CD4-positive, alpha-beta memory T cell (primary cell): ENCODE data around the gene RGS7BP. TPM values are rescaled to one million over a fixed set of nuclear protein-coding genes. Genes with fewer than 3 reads are reported as not detected.

Experiments
- CTCF ChIA-PET: fragments of 350-600 bp; sonication (Branson Sonifier 250); formaldehyde crosslinking; loops from one replicate; lab custom pipeline; 2021; ENCODE audit warnings: inconsistent platforms; ENCODE audit not compliant: partially characterized antibody; lab: Charles Lee
- POLR2A ChIA-PET: fragments of 350-600 bp; sonication (Branson Sonifier 250); formaldehyde crosslinking; loops from one replicate; lab custom pipeline; 2021; ENCODE audit not compliant: partially characterized antibody; lab: Charles Lee
- DNase-seq, 5 donors: peaks; one replicate each; pipeline versions ENCODE4 v3.0.0 to v3.0.0-alpha.2; 2020 to 2022; ENCODE audit warnings: mixed read lengths in 1 of 5
- H3K27ac ChIP-seq: one replicate; pipeline ENCODE4 v1.7.0; 2013; ENCODE audit warnings: low read depth, low read length
- H3K27me3 ChIP-seq: 2 replicates; pipeline ENCODE4 v1.7.0; 2013; ENCODE audit warnings: mild to moderate bottlenecking, low read length, moderate library complexity; ENCODE audit not compliant: insufficient read depth
- H3K36me3 ChIP-seq: 2 replicates; pipeline ENCODE4 v1.7.0; 2013; ENCODE audit warnings: mild to moderate bottlenecking, low read length, moderate library complexity; ENCODE audit not compliant: insufficient read depth
- H3K4me1 ChIP-seq: 2 replicates; pipeline ENCODE4 v1.7.0; 2013; ENCODE audit warnings: mild to moderate bottlenecking, low read length, moderate library complexity; ENCODE audit not compliant: insufficient read depth
- H3K4me3 ChIP-seq, 2 donors: one replicate each; pipeline ENCODE4 v1.7.0; 2013; ENCODE audit warnings: low read length in 2 of 2, mild to moderate bottlenecking in 1 of 2
- H3K9me3 ChIP-seq, 2 donors: one replicate each; pipeline ENCODE4 v1.7.0; 2013; ENCODE audit warnings: low read length in 2 of 2, control low read depth in 1 of 2; ENCODE audit not compliant: control insufficient read depth in 1 of 2
- H3K27ac Mint-ChIP-seq, 7 donors: one replicate each; pipeline ENCODE4 v1.8.0; 2020 to 2021; ENCODE audit warnings: mixed read lengths in 7 of 7, mild to moderate bottlenecking in 6 of 7, inconsistent platforms in 3 of 7, moderate library complexity in 3 of 7
- H3K27me3 Mint-ChIP-seq, 2 donors: one replicate each; pipeline ENCODE4 v1.8.0; 2020 to 2021; ENCODE audit warnings: mixed read lengths in 2 of 2
- H3K36me3 Mint-ChIP-seq, 2 donors: one replicate each; pipeline ENCODE4 v1.8.0; 2020 to 2021; ENCODE audit warnings: mixed read lengths in 2 of 2, inconsistent platforms in 1 of 2, mild to moderate bottlenecking in 1 of 2
- H3K4me1 Mint-ChIP-seq, 4 donors: one replicate each; pipeline ENCODE4 v1.8.0; 2020 to 2021; ENCODE audit warnings: mixed read lengths in 4 of 4, mild to moderate bottlenecking in 1 of 4
- H3K4me3 Mint-ChIP-seq, 8 donors: one replicate each; pipeline ENCODE4 v1.8.0; 2020 to 2021; ENCODE audit warnings: mixed read lengths in 8 of 8, mild to moderate bottlenecking in 7 of 8, moderate library complexity in 6 of 8, inconsistent platforms in 3 of 8
- H3K9me3 Mint-ChIP-seq, 8 donors: one replicate each; pipeline ENCODE4 v1.8.0; 2020 to 2021; ENCODE audit warnings: mixed read lengths in 8 of 8, mild to moderate bottlenecking in 5 of 8, inconsistent platforms in 3 of 8, moderate library complexity in 1 of 8
- intact Hi-C: fragments of 100-400 bp; cut with micrococcal nuclease; formaldehyde crosslinking; loops from one replicate; pipeline ENCODE4 v1.15.1; 2023
- polyA plus RNA-seq, 2 donors: library from polyadenylated mRNA; unstranded; fragments of 300-500 nt; fragmentation: Illumina TruSeq; gene quantifications; one replicate each; pipeline ENCODE4 v1.2.3, GENCODE V29; 2021
- total RNA-seq, 2 experiments: library from RNA; stranded (reverse); gene quantifications; one replicate each; pipeline ENCODE4 v1.2.3, GENCODE V29; 2021

RGS7BP gene
- total and polyA plus RNA-seq, 4 experiments from 2014 or later = not detected

GRCh38 chr5:64576250-64576649 is 70.4 kb downstream of the RGS7BP start:
- H3K27ac ChIP-seq = no peak overlapping the region
- no peaks in the 10 kb centered on the region for H3K4me1 ChIP-seq
- no peaks in the 10 kb centered on the region for H3K4me1 Mint-ChIP-seq
- DNase-seq = no peak
- H3K9me3 ChIP-seq = no peaks in the 10 kb centered on the region
- no peaks in the 10 kb centered on the region for H3K36me3 Mint-ChIP-seq
- CTCF ChIA-PET = no interaction called here
- no peaks in the 10 kb centered on the region for H3K36me3 ChIP-seq
- no peak overlapping the region for H3K4me3 Mint-ChIP-seq
- POLR2A ChIA-PET = no interaction called here
- H3K27me3 Mint-ChIP-seq = peaks cover 7 to 14% of the 10 kb centered on the region in 2 donors
- peaks cover 0 to 2% (median 0%) of the 10 kb centered on the region in 8 donors for H3K9me3 Mint-ChIP-seq
- H3K27me3 ChIP-seq = no peaks in the 10 kb centered on the region
- intact Hi-C loops = no loop called here
- H3K27ac Mint-ChIP-seq = no peak overlapping the region
- H3K4me3 ChIP-seq = no peak overlapping the region

GRCh38 chr5:64585646-64586045 is 79.8 kb downstream of the RGS7BP start:
- Mint-ChIP-seq H3K4me3 (no peak overlapping the region), H3K36me3 (no peaks in the 10 kb centered on the region), H3K4me1 (peaks cover 0 to 2% (median 0%) of the 10 kb centered on the region in 4 donors), H3K27me3 (peaks cover 7 to 12% of the 10 kb centered on the region in 2 donors), H3K9me3 (peaks cover 0 to 3% (median 0%) of the 10 kb centered on the region in 8 donors), H3K27ac (no peak overlapping the region)
- Histone ChIP-seq H3K27ac (no peak overlapping the region), H3K4me3 (no peak overlapping the region), H3K4me1 (no peaks in the 10 kb centered on the region), H3K27me3 (no peaks in the 10 kb centered on the region), H3K9me3 (no peaks in the 10 kb centered on the region), H3K36me3 (no peaks in the 10 kb centered on the region)
- intact Hi-C loops = no loop called here
- DNase-seq = no peak
- ChIA-PET CTCF (no interaction called here), POLR2A (no interaction called here)

- H3K9me3 Mint-ChIP-seq = peaks cover 0 to 2% (median 0%) of the 10 kb centered on the region in 8 donors
- no peak overlapping the region for H3K27ac Mint-ChIP-seq
- Histone ChIP-seq H3K36me3 (no peaks in the 10 kb centered on the region), H3K4me1 (no peaks in the 10 kb centered on the region), H3K9me3 (no peaks in the 10 kb centered on the region), H3K27me3 (no peaks in the 10 kb centered on the region), H3K4me3 (no peak overlapping the region), H3K27ac (no peak overlapping the region)
- POLR2A ChIA-PET = no interaction called here
- DNase-seq = no peak
- CTCF ChIA-PET = no interaction called here
- no peak overlapping the region for H3K4me3 Mint-ChIP-seq
- H3K4me1 Mint-ChIP-seq = peaks cover 0 to under 1% (median 0%) of the 10 kb centered on the region in 4 donors
- intact Hi-C loops = no loop called here
- H3K27me3 Mint-ChIP-seq = peaks cover 7 to 12% of the 10 kb centered on the region in 2 donors
- no peaks in the 10 kb centered on the region for H3K36me3 Mint-ChIP-seq
These were observed 81.6 kb downstream of the RGS7BP start for GRCh38 chr5:64587370-64587769.

- POLR2A ChIA-PET = no interaction called here
- Histone ChIP-seq H3K4me3 (no peak overlapping the region), H3K36me3 (no peaks in the 10 kb centered on the region), H3K9me3 (no peaks in the 10 kb centered on the region), H3K27me3 (no peaks in the 10 kb centered on the region), H3K4me1 (no peaks in the 10 kb centered on the region), H3K27ac (no peak overlapping the region)
- DNase-seq = no peak
- no peaks in the 10 kb centered on the region for H3K36me3 Mint-ChIP-seq
- no peak overlapping the region for H3K27ac Mint-ChIP-seq
- CTCF ChIA-PET = no interaction called here
- H3K9me3 Mint-ChIP-seq = no peaks in the 10 kb centered on the region
- intact Hi-C loops = no loop called here
- peaks cover 0 to 7% of the 10 kb centered on the region in 2 donors for H3K27me3 Mint-ChIP-seq
- no peaks in the 10 kb centered on the region for H3K4me1 Mint-ChIP-seq
- H3K4me3 Mint-ChIP-seq = no peak overlapping the region
These were observed 87.0 kb downstream of the RGS7BP start for GRCh38 chr5:64592730-64593341.

- H3K9me3 Mint-ChIP-seq = no peaks in the 10 kb centered on the region
- Histone ChIP-seq H3K27me3 (no peaks in the 10 kb centered on the region), H3K4me1 (no peaks in the 10 kb centered on the region), H3K36me3 (no peaks in the 10 kb centered on the region), H3K9me3 (no peaks in the 10 kb centered on the region), H3K4me3 (no peak overlapping the region), H3K27ac (no peak overlapping the region)
- intact Hi-C loops = no loop called here
- CTCF ChIA-PET = no interaction called here
- no peak overlapping the region for H3K27ac Mint-ChIP-seq
- H3K4me1 Mint-ChIP-seq = no peaks in the 10 kb centered on the region
- POLR2A ChIA-PET = no interaction called here
- H3K4me3 Mint-ChIP-seq = no peak overlapping the region
- peaks cover under 1 to 4% of the 10 kb centered on the region in 2 donors for H3K27me3 Mint-ChIP-seq
- DNase-seq = no peak
- H3K36me3 Mint-ChIP-seq = no peaks in the 10 kb centered on the region
These were observed 88.2 kb downstream of the RGS7BP start for GRCh38 chr5:64594025-64594424.

- H3K4me1 ChIP-seq = no peaks in the 10 kb centered on the region
- Mint-ChIP-seq H3K4me3 (no peak overlapping the region), H3K27ac (no peak overlapping the region), H3K4me1 (no peaks in the 10 kb centered on the region), H3K36me3 (no peaks in the 10 kb centered on the region), H3K27me3 (peaks cover 0 to 4% of the 10 kb centered on the region in 2 donors), H3K9me3 (no peaks in the 10 kb centered on the region)
- ChIA-PET CTCF (no interaction called here), POLR2A (no interaction called here)
- H3K4me3 ChIP-seq = no peak overlapping the region
- intact Hi-C loops = no loop called here
- H3K36me3 ChIP-seq = no peaks in the 10 kb centered on the region
- no peak for DNase-seq
- H3K27me3 ChIP-seq = no peaks in the 10 kb centered on the region
- no peaks in the 10 kb centered on the region for H3K9me3 ChIP-seq
- no peak overlapping the region for H3K27ac ChIP-seq
These were observed 88.8 kb downstream of the RGS7BP start for GRCh38 chr5:64594601-64595000.

- Histone ChIP-seq H3K4me3 (no peak overlapping the region), H3K4me1 (no peaks in the 10 kb centered on the region), H3K27ac (no peak overlapping the region), H3K27me3 (no peaks in the 10 kb centered on the region), H3K36me3 (no peaks in the 10 kb centered on the region), H3K9me3 (no peaks in the 10 kb centered on the region)
- no peaks in the 10 kb centered on the region for H3K36me3 Mint-ChIP-seq
- POLR2A ChIA-PET = no interaction called here
- no peak overlapping the region for H3K27ac Mint-ChIP-seq
- intact Hi-C loops = no loop called here
- H3K4me1 Mint-ChIP-seq = no peaks in the 10 kb centered on the region
- H3K4me3 Mint-ChIP-seq = no peak overlapping the region
- CTCF ChIA-PET = no interaction called here
- DNase-seq = no peak
- H3K27me3 Mint-ChIP-seq = peaks cover 0 to 4% of the 10 kb centered on the region in 2 donors
- H3K9me3 Mint-ChIP-seq = no peaks in the 10 kb centered on the region
These were observed 89.4 kb downstream of the RGS7BP start for GRCh38 chr5:64595031-64595855.
